Adipocyte (in vitro differentiated cells): ENCODE measurements around the gene SLC4A5.

ENCODE experiments used
- DNase-seq: peaks from one replicate; pipeline ENCODE4 v3.0.0-alpha.2; 2015; ENCODE audit warnings: low read depth
- H3K27me3 ChIP-seq: replicated peaks from 2 replicates; pipeline ENCODE4 v1.7.0; 2013; ENCODE audit warnings: mild to moderate bottlenecking, low read length, moderate library complexity; ENCODE audit not compliant: control insufficient read depth, insufficient read depth
- H3K36me3 ChIP-seq: 2 replicates; pipeline ENCODE4 v1.7.0; 2013; ENCODE audit warnings: low read length, mild to moderate bottlenecking, moderate library complexity; ENCODE audit not compliant: control insufficient read depth, insufficient read depth, severe bottlenecking
- H3K4me1 ChIP-seq: 2 replicates; pipeline ENCODE4 v1.7.0; 2013; ENCODE audit warnings: mild to moderate bottlenecking, low read length, moderate library complexity; ENCODE audit not compliant: control insufficient read depth, insufficient read depth
- H3K4me3 ChIP-seq: 2 replicates; pipeline ENCODE4 v1.7.0; 2013; ENCODE audit warnings: mild to moderate bottlenecking, low read length, moderate library complexity
- H3K9ac ChIP-seq: 2 replicates; pipeline ENCODE4 v1.7.0; 2013; ENCODE audit warnings: mild to moderate bottlenecking, low read length, moderate library complexity
- H3K9me3 ChIP-seq: 2 replicates; pipeline ENCODE4 v1.7.0; 2013; ENCODE audit warnings: mild to moderate bottlenecking, low read length, moderate library complexity; ENCODE audit not compliant: control insufficient read depth

The SLC4A5 gene

DNA sequence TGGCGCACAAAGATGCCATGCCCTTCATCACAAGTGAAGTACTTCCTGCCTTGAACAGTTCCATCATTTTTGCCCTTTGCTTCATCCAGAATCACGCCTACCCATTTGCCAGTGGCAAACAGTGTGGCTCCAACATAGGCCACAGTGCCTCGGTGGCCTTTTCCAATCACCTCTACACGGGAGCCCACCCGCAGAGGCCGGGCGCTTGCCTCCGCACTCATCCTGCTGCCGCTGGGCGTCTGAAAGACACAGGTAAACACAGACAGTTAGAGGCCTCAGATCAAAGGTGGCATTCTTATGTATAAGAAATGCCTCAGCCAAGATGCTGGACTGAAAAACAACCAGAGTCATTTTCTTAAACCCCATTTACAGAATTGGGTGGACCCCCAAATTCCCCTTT lies 34.8 kb upstream of the SLC4A5 start:
- Histone ChIP-seq H3K9me3 (no peaks in the 10 kb centered on the region), H3K9ac (no peak overlapping the region), H3K4me1 (peaks cover 44% of the 10 kb centered on the region), H3K4me3 (peak overlapping the region; percentile 80), H3K27me3 (no peaks in the 10 kb centered on the region), H3K36me3 (peaks cover 30% of the 10 kb centered on the region)
- DNase-seq: no peak

DNA sequence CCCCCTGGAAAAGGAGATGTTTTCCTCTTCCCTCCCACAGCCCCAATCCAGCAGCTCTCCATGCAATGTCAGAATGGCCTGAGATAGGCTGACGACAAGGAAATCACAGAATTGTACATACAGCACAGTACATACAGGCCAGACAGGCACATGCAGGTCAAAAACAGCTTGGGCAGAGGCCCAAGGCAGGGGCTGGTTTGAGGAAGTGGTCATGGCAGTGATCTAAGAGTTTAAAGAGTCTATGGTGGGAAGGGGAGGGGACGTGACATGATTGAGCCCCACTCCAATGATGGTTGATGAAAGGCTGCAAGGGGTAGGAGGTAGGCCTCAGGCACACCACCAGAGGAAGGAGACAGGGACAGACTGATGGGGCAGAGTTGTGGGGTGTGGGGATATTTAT lies 32.6 kb upstream of the SLC4A5 start:
- Histone ChIP-seq H3K9ac (no peak overlapping the region), H3K27me3 (no peaks in the 10 kb centered on the region), H3K9me3 (no peaks in the 10 kb centered on the region), H3K36me3 (peaks cover 35% of the 10 kb centered on the region), H3K4me1 (peaks cover 41% of the 10 kb centered on the region), H3K4me3 (no peak overlapping the region)
- no peak for DNase-seq

DNA sequence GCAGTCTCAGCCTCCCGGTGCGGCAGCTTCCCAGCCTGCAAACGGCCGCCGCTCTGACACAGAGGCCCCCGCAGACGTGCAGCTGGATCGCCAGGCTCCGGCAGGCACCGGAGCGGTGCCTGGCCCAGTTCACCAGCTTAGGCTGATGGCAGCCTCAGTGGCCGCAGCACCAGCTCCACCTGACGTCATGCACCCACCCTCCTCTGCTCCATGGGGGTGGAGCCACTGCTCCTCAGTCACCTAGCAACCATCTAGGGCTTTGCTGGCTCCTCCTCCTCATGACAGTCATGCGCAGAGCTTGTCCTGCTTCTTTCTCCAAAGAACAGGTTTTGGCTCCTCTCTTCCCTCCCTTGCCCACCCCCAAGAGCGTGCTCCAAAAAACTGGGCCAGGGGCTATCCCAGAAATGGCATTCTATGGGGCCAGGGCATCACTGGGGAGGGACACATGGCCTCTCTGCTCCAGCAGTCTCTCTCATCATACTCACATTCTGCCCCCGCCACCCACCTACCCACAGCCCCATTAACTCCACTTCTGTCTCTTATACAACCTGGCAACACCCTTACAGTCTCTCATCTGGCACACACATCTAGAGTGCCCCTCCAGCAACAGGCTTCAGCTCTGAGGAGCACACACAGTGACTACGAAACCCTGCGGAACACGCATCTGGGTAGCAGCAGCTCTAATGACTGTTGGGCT lies 31.4 kb upstream of the SLC4A5 start:
- DNase-seq: no peak

DNA sequence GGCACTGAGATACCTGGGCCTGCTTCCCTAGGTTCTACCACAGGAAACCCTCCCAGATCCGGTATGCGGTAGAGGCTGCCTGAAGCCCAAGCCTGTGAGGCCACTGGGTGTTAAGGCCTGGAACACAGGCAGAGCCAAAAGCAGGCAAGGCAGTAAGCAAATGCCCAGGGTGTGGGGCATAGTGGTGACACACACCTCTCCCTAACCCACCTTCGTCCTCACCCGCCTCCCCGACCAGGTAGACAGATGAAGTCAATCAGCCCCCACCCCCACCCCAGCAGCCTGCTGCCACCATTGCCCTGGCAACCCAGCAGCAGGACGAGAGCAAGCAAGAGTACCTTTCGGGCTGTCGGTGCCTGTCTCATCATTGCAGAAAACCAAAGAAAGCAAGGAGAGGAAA lies 30.8 kb upstream of the SLC4A5 start:
- H3K9ac ChIP-seq: peak overlapping the region; percentile 8
- H3K27me3 ChIP-seq: no peaks in the 10 kb centered on the region
- no peak for DNase-seq
- H3K4me1 ChIP-seq: peaks cover 23% of the 10 kb centered on the region
- H3K4me3 ChIP-seq: peak overlapping the region; percentile 41
- peaks cover 53% of the 10 kb centered on the region for H3K36me3 ChIP-seq
- H3K9me3 ChIP-seq: no peaks in the 10 kb centered on the region

More for the DNA sequence above, 31.4 kb upstream of the SLC4A5 start:
- Histone ChIP-seq H3K4me3 (peak overlapping the region; percentile 41), H3K9me3 (no peaks in the 10 kb centered on the region), H3K4me1 (peaks cover 29% of the 10 kb centered on the region), H3K36me3 (peaks cover 47% of the 10 kb centered on the region), H3K27me3 (no peaks in the 10 kb centered on the region), H3K9ac (peak overlapping the region; percentile 8)

DNA sequence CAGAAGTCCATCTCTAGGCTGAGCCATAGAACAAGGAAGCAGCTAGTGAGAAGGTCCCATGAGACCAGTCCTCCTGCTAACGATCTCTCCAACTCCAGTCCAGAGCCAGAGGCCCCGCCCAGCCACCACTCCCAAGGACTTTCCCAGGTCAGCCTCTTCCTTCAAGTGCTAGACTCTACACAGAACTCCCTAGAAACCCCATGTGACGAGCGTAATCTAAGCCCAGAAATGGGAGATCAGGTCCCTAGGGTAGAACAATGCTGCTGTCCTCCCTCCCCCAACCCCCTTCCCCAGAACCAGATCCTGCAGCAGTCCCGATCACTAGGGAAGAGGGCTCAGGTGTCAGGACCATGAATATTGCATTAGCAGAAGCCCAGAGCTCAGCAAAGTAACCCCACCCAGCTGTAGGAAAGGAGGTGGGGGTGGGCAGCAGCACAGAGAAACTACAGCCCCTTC lies 30.0 kb upstream of the SLC4A5 start:
- Histone ChIP-seq H3K4me1 (peaks cover 17% of the 10 kb centered on the region), H3K27me3 (no peaks in the 10 kb centered on the region), H3K9me3 (no peaks in the 10 kb centered on the region), H3K4me3 (no peak overlapping the region), H3K9ac (no peak overlapping the region), H3K36me3 (peaks cover 61% of the 10 kb centered on the region)
- DNase-seq: no peak

DNA sequence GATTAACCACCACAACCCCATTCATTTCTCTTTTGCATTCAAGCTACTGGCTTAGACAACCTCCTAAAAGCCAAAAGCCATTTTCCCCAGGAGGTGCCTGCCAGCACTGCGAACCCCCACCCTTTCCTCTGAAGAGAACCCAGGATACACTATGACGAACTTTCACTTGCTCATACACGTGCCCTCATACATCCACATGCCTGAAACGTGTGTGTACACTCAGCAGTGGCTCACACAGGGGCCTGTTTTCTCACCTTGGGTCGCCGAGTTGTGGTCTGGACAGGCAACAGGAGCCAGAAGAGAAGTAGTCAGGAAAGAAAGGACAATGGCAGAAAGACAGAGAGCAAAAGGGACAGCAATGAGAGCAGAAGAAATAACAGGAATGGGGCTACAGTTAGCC lies 29.5 kb upstream of the SLC4A5 start:
- no peaks in the 10 kb centered on the region for H3K27me3 ChIP-seq
- H3K36me3 ChIP-seq: peaks cover 61% of the 10 kb centered on the region
- no peak overlapping the region for H3K4me3 ChIP-seq
- no peaks in the 10 kb centered on the region for H3K9me3 ChIP-seq
- H3K9ac ChIP-seq: no peak overlapping the region
- H3K4me1 ChIP-seq: peaks cover 17% of the 10 kb centered on the region
- no peak for DNase-seq

DNA sequence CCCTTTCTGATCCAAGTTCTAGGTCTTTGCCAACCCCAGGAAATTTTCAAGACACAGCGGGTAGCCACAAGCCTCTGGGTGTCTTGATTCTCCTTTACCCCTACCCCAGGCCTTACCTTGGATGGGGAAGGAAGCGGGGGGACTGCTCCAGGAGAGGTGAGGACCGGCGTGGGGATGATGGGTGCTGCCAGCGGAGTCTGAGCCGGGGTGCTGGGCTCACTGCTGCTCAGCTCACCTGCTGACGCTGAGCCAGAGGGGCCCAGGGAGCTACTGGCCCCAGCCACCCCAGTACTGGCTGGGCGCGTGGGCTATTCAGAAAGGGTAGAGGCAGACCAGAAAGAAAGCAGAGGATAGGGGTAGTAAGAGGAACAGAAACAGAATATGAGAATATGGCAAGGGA lies 28.2 kb upstream of the SLC4A5 start:
- Histone ChIP-seq H3K9me3 (no peaks in the 10 kb centered on the region), H3K36me3 (peaks cover 61% of the 10 kb centered on the region), H3K9ac (no peak overlapping the region), H3K27me3 (no peaks in the 10 kb centered on the region), H3K4me3 (no peak overlapping the region), H3K4me1 (peaks cover 17% of the 10 kb centered on the region)
- no peak for DNase-seq

DNA sequence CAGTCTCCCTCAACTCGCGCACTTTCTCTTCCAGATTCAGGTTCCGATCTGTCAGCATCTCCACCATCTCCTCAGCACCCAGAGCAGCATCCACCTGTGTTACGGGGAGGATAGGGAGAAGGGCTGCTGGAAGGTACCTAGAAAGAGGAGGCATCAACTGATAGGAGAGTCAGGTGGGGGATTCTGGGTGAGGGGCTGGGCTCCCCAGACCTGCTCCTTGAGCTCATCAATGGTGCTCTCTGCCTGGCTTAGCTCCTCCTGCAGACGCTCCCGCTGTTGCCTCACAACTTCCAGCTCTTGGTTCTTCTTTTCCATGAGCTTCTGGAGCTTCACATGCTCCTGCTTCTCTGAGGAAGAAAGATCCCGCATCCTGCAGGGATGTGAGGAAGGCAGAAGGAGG lies 26.8 kb upstream of the SLC4A5 start:
- Histone ChIP-seq H3K4me1 (peaks cover 20% of the 10 kb centered on the region), H3K36me3 (peaks cover 63% of the 10 kb centered on the region), H3K9me3 (no peaks in the 10 kb centered on the region), H3K9ac (no peak overlapping the region), H3K27me3 (no peaks in the 10 kb centered on the region), H3K4me3 (no peak overlapping the region)
- DNase-seq: no peak

DNA sequence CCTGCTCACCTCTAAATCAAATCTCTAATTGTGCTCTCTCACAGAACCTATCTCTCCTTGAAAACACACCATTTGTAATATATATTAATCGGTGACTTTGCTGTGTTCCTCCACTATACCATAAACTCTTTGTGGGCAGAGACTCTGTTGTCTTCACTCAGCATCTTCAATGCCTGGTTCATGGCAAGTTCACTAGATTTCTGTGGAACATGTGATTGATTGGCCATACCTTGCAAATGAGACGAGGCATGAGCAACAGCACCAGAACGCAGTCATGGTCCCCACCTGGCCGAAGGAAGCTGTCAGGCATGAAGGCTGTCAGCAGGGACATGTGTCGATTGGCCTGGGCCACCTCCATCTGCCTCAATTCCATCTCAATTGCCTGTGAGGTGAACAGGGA lies 25.3 kb upstream of the SLC4A5 start:
- no peak for DNase-seq
- H3K9ac ChIP-seq: no peak overlapping the region
- peaks cover 20% of the 10 kb centered on the region for H3K4me1 ChIP-seq
- no peaks in the 10 kb centered on the region for H3K9me3 ChIP-seq
- H3K27me3 ChIP-seq: no peaks in the 10 kb centered on the region
- no peak overlapping the region for H3K4me3 ChIP-seq
- H3K36me3 ChIP-seq: peaks cover 78% of the 10 kb centered on the region

DNA sequence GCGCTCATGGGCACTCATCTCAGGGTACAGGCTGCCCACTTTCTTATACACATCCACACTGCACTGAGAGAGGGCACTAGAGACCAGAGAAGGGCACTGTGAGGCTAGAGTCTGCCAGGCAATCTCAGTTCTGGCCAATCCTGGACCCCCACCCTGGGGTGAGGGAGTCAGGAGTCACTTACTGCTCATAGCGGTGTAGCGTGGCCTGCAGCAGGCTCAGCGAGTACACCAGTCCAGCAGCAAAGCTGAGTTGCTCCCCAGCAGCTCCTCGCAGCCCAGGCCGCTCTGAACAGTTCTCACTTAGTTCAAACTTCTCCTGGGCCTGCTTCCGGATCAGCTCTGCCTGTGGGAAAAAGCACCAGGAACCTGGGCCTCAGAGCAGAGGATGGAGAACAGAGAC lies 24.6 kb upstream of the SLC4A5 start:
- Histone ChIP-seq H3K27me3 (no peaks in the 10 kb centered on the region), H3K9ac (no peak overlapping the region), H3K36me3 (peaks cover 85% of the 10 kb centered on the region), H3K4me3 (no peak overlapping the region), H3K4me1 (peaks cover 13% of the 10 kb centered on the region), H3K9me3 (no peaks in the 10 kb centered on the region)
- no peak for DNase-seq

DNA sequence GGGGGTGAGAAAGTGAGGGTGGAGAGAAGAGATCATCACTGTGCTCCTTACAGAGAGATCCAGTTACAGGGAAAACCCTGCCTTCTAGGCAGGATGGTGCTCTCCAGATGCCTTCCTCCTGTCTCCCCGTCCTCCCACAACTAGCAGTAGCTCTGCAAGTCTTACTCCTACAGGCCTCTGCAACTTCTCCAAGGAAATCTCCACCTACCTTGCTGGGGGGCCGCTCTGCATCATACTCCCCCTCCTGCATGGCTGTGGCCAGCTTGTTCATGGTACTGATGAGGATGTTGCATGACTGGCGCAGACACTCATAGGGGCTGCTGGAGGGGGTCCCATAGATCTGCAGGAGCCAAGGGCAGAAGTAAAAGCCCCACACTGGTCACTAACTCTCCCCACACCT lies 22.8 kb upstream of the SLC4A5 start:
- no peaks in the 10 kb centered on the region for H3K9me3 ChIP-seq
- H3K9ac ChIP-seq: no peak overlapping the region
- peaks cover 99% of the 10 kb centered on the region for H3K36me3 ChIP-seq
- H3K27me3 ChIP-seq: no peaks in the 10 kb centered on the region
- no peak for DNase-seq
- H3K4me1 ChIP-seq: peaks cover 9% of the 10 kb centered on the region
- H3K4me3 ChIP-seq: no peak overlapping the region
